Muscle of leg (tissue), 16 donors: ENCODE data around the gene HOXB6. TPM values are rescaled to one million over a fixed set of nuclear protein-coding genes. Genes with fewer than 3 reads are reported as not detected.

Experiments
- DNase-seq: peaks from one replicate; pipeline ENCODE4 v3.0.0; 2013
- H3K27ac ChIP-seq: one replicate; pipeline ENCODE4 v1.5.1; 2013; ENCODE audit warnings: mild to moderate bottlenecking, low read length, control low read depth
- H3K27me3 ChIP-seq: one replicate; pipeline ENCODE4 v1.6.1; 2013; ENCODE audit warnings: low read length; ENCODE audit not compliant: control insufficient read depth, insufficient read depth
- H3K36me3 ChIP-seq: one replicate; pipeline ENCODE4 v1.6.1; 2013; ENCODE audit warnings: low read length; ENCODE audit not compliant: control insufficient read depth, insufficient read depth
- H3K4me1 ChIP-seq: one replicate; pipeline ENCODE4 v1.6.1; 2013; ENCODE audit warnings: low read length; ENCODE audit not compliant: control insufficient read depth, insufficient read depth
- H3K4me3 ChIP-seq: one replicate; pipeline ENCODE4 v1.5.1; 2013; ENCODE audit warnings: low read length, control low read depth
- H3K9me3 ChIP-seq: replicated peaks from 2 replicates; pipeline ENCODE4 v1.6.1; 2013; ENCODE audit warnings: low read depth, low read length; ENCODE audit not compliant: control insufficient read depth
- WGBS: methylation state at CpG from one replicate; pipeline ENCODE4 v1.1.5; 2013; ENCODE audit warnings: missing lambda C conversion rate; ENCODE audit not compliant: insufficient coverage; 5-methylcytosine and 5-hydroxymethylcytosine counted together
- long read RNA-seq, 11 donors: transcript quantifications; one replicate each; lab custom pipeline, GENCODE V29; 2026
- polyA plus RNA-seq, 8 donors: library from polyadenylated mRNA; unstranded; fragments of 120-200 nt; gene quantifications; one replicate each; pipeline versions ENCODE4 v1.2.1 to v1.2.3, GENCODE V29; 2013; ENCODE audit warnings: inconsistent platforms in 1 of 8, low replicate concordance in 1 of 8; ENCODE audit not compliant: insufficient read length in 8 of 8, insufficient read depth in 1 of 8
- total RNA-seq: library from RNA; stranded (reverse); fragments of 120-200 nt; gene quantifications from one replicate; pipeline ENCODE4 v1.2.4, GENCODE V29; 2013

The HOXB6 gene
- total RNA-seq = 0.84 TPM
- 1 to 10 TPM in 6 of 8 donors, under 1 TPM in 2; 0.88 to 1.7 (median 1.3) TPM for polyA plus RNA-seq
- long read RNA-seq, donor 1 = 0 reads
- long read RNA-seq, donor 2 = 0 reads
- long read RNA-seq, donor 3 = 0 reads
- long read RNA-seq, donor 4 = 0 reads
- long read RNA-seq, donor 5 = 0 reads
- long read RNA-seq, donor 6 = 0 reads
- long read RNA-seq, donor 7 = 0 reads
- long read RNA-seq, donor 8 = 0 reads
- long read RNA-seq, donor 9 = 0 reads
- long read RNA-seq, donor 10 = 0 reads
- long read RNA-seq, donor 11 = 0 reads

- Histone ChIP-seq H3K27ac (peak within 1 kb of the TSS; percentile 65), H3K27me3 (peaks cover 99% of the 10 kb centered on the region), H3K36me3 (no peaks in the 10 kb centered on the region), H3K4me1 (peaks cover 6% of the 10 kb centered on the region), H3K4me3 (peak within 1 kb of the TSS; percentile 30), H3K9me3 (peaks cover 3% of the 10 kb centered on the region)
- DNase-seq = no peak
- 2% methylated on average over 9 of the region's 16 CpGs for WGBS
Observed at GRCh38 chr17:48604770-48605329, at the start of gene HOXB6. Gene HOXB6 (minus strand): TSS chr17:48604986. CDS start chr17:48598150, 6,836 bp downstream.

GRCh38 chr17:48649741-48650140 lies 45.0 kb upstream of the HOXB6 start:
- DNase-seq = no peak
- H3K36me3 ChIP-seq = no peaks in the 10 kb centered on the region
- H3K27ac ChIP-seq = no peak overlapping the region
- H3K9me3 ChIP-seq = no peaks in the 10 kb centered on the region
- H3K27me3 ChIP-seq = peaks cover 56% of the 10 kb centered on the region
- H3K4me3 ChIP-seq = no peak overlapping the region
- WGBS = no CpG with 5 or more reads among the region's 1 CpG
- H3K4me1 ChIP-seq = peaks cover 8% of the 10 kb centered on the region

- H3K27ac ChIP-seq = no peak overlapping the region
- no peak overlapping the region for H3K4me3 ChIP-seq
- H3K4me1 ChIP-seq = peaks cover 8% of the 10 kb centered on the region
- peaks cover 71% of the 10 kb centered on the region for H3K27me3 ChIP-seq
- DNase-seq = no peak
- no peaks in the 10 kb centered on the region for H3K36me3 ChIP-seq
- no CpG with 5 or more reads among the region's 1 CpG for WGBS
- no peaks in the 10 kb centered on the region for H3K9me3 ChIP-seq
Observed at GRCh38 chr17:48647963-48648245, 43.1 kb upstream of the HOXB6 start.

- Histone ChIP-seq H3K27ac (no peak overlapping the region), H3K4me3 (peak overlapping the region; percentile 17), H3K9me3 (no peaks in the 10 kb centered on the region), H3K27me3 (peaks cover 76% of the 10 kb centered on the region), H3K36me3 (no peaks in the 10 kb centered on the region), H3K4me1 (peaks cover 8% of the 10 kb centered on the region)
- DNase-seq = no peak
- under 1% methylated on average over 20 of the region's 30 CpGs for WGBS
Observed at GRCh38 chr17:48647103-48647962, 42.5 kb upstream of the HOXB6 start.

GRCh38 chr17:48646183-48647102 lies 41.7 kb upstream of the HOXB6 start:
- Histone ChIP-seq H3K9me3 (no peaks in the 10 kb centered on the region), H3K4me1 (peaks cover 8% of the 10 kb centered on the region), H3K27ac (no peak overlapping the region), H3K4me3 (no peak overlapping the region), H3K36me3 (no peaks in the 10 kb centered on the region), H3K27me3 (peaks cover 81% of the 10 kb centered on the region)
- 1% methylated on average over 61 of the region's 80 CpGs for WGBS
- no peak for DNase-seq

DNA sequence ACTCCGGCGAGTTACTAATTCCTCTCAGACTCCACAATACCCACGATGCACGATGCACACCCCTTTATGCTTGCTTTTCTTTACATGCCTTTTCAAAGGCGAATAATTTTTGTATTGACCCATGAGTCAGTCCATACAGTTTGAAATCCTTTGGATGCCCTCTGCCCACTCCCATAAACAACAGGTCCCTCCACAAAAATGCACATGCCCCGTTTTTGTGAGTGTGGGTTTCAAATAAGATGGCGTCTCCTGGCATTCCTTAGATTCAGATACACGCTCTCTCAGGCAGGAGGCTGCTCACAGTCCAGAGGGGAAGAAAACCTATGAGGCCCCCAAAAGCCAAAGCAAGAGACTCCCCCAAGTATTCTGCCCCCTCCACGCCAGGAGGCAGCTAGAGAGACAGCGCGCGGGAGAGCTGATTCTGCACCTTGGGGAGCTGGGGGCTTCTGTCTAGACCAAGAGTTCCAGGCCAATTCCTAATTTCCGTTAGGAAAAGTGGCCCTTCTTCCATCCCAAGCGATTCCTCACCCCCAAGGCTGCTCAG lies 40.9 kb upstream of the HOXB6 start:
- H3K4me1 ChIP-seq = peaks cover 8% of the 10 kb centered on the region
- no peak overlapping the region for H3K27ac ChIP-seq
- 7% methylated on average over 7 of the region's 14 CpGs for WGBS
- no peak overlapping the region for H3K4me3 ChIP-seq
- DNase-seq = no peak
- peaks cover 85% of the 10 kb centered on the region for H3K27me3 ChIP-seq
- no peaks in the 10 kb centered on the region for H3K9me3 ChIP-seq
- H3K36me3 ChIP-seq = no peaks in the 10 kb centered on the region

GRCh38 chr17:48644910-48645557 lies 40.2 kb upstream of the HOXB6 start:
- 33% methylated on average over 4 of the region's 6 CpGs for WGBS
- no peak overlapping the region for H3K4me3 ChIP-seq
- no peak for DNase-seq
- H3K9me3 ChIP-seq = no peaks in the 10 kb centered on the region
- H3K36me3 ChIP-seq = no peaks in the 10 kb centered on the region
- H3K4me1 ChIP-seq = peaks cover 8% of the 10 kb centered on the region
- H3K27me3 ChIP-seq = peaks cover 89% of the 10 kb centered on the region
- no peak overlapping the region for H3K27ac ChIP-seq

- Histone ChIP-seq H3K9me3 (no peaks in the 10 kb centered on the region), H3K27ac (no peak overlapping the region), H3K4me1 (peaks cover 8% of the 10 kb centered on the region), H3K36me3 (no peaks in the 10 kb centered on the region), H3K4me3 (no peak overlapping the region), H3K27me3 (peaks cover 97% of the 10 kb centered on the region)
- DNase-seq = no peak
- no CpG with 5 or more reads among the region's 1 CpG for WGBS
Observed at GRCh38 chr17:48644159-48644558, 39.4 kb upstream of the HOXB6 start.

- Histone ChIP-seq H3K27ac (no peak overlapping the region), H3K9me3 (no peaks in the 10 kb centered on the region), H3K36me3 (no peaks in the 10 kb centered on the region), H3K4me3 (no peak overlapping the region), H3K27me3 (peaks cover 97% of the 10 kb centered on the region), H3K4me1 (peaks cover 8% of the 10 kb centered on the region)
- no peak for DNase-seq
Observed at GRCh38 chr17:48643697-48644012, 38.9 kb upstream of the HOXB6 start.
